Nephron progenitor cell (in vitro differentiated cells): ENCODE data around the gene BLTP1.
A peak's percentile ranks its signal among the peaks of the same experiment; 100 is the strongest.
"Not testable (repeated sequence)": the region's sequence is repeated elsewhere in the genome, so short reads cannot be mapped to it uniquely, and the experiment has no call there.

Source experiments
- DNase-seq: peaks from one replicate; pipeline ENCODE4 v3.0.0; 2021
- H3K27ac Mint-ChIP-seq: 2 replicates; pipeline ENCODE4 v1.8.0; 2021; ENCODE audit warnings: mild to moderate bottlenecking, moderate library complexity, mixed read lengths
- H3K27me3 Mint-ChIP-seq: 2 replicates; pipeline ENCODE4 v1.8.0; 2021; ENCODE audit warnings: mild to moderate bottlenecking, low read depth, mixed read lengths; ENCODE audit not compliant: poor library complexity
- H3K36me3 Mint-ChIP-seq: 2 replicates; pipeline ENCODE4 v1.8.0; 2021; ENCODE audit warnings: low read depth, mixed read lengths
- H3K4me1 Mint-ChIP-seq: 2 replicates; pipeline ENCODE4 v1.8.0; 2021; ENCODE audit warnings: mixed read lengths
- H3K4me3 Mint-ChIP-seq: 2 replicates; pipeline ENCODE4 v1.8.0; 2021; ENCODE audit warnings: mild to moderate bottlenecking, moderate library complexity, mixed read lengths
- H3K9me3 Mint-ChIP-seq: 2 replicates; pipeline ENCODE4 v1.8.0; 2021; ENCODE audit warnings: mild to moderate bottlenecking, moderate library complexity, mixed read lengths
- CTCF ChIP-seq: fragments of 200-600 bp; sonication (generic); IDR thresholded peaks from 2 replicates; pipeline ENCODE4 v1.5.0; 2021; ENCODE audit warnings: antibody characterized with exemption

Gene BLTP1

GRCh38 chr4:122151982-122152710 is at the start of gene BLTP1:
Gene BLTP1, plus strand, starts transcription at chr4:122152331. Its CDS starts 18,317 bp downstream, at chr4:122170648.
- DNase-seq, result peak; percentile 92
- peak within 1 kb of the TSS; percentile 98 for H3K27ac Mint-ChIP-seq
- H3K36me3 Mint-ChIP-seq, result peaks cover 36% of the 10 kb centered on the region
- peaks cover 18% of the 10 kb centered on the region for H3K9me3 Mint-ChIP-seq
- TF ChIP-seq CTCF, result no peak
- peak within 1 kb of the TSS; percentile 93 for H3K4me3 Mint-ChIP-seq
- peaks cover 31% of the 10 kb centered on the region for H3K4me1 Mint-ChIP-seq
- peaks cover 4% of the 10 kb centered on the region for H3K27me3 Mint-ChIP-seq

GRCh38 chr4:122104184-122104583 is 47.9 kb upstream of the BLTP1 start:
- Mint-ChIP-seq H3K4me1 (peaks cover 9% of the 10 kb centered on the region), H3K9me3 (peaks cover 8% of the 10 kb centered on the region), H3K27me3 (no peaks in the 10 kb centered on the region), H3K27ac (no peak overlapping the region), H3K36me3 (peaks cover 6% of the 10 kb centered on the region), H3K4me3 (no peak overlapping the region)
- no peak for DNase-seq
- TF ChIP-seq CTCF, result no peak

- Mint-ChIP-seq H3K4me3 (no peak overlapping the region), H3K36me3 (peaks cover 12% of the 10 kb centered on the region), H3K27me3 (no peaks in the 10 kb centered on the region), H3K4me1 (no peaks in the 10 kb centered on the region), H3K9me3 (peaks cover 21% of the 10 kb centered on the region), H3K27ac (no peak overlapping the region)
- no peak for TF ChIP-seq CTCF
- no peak for DNase-seq
Observed at GRCh38 chr4:122107680-122108079, 44.5 kb upstream of the BLTP1 start.

- DNase-seq, H3K27me3 Mint-ChIP-seq, H3K4me3 Mint-ChIP-seq, H3K4me1 Mint-ChIP-seq, H3K27ac Mint-ChIP-seq: not testable (repeated sequence)
- Mint-ChIP-seq H3K36me3 (peaks cover 12% of the 10 kb centered on the region), H3K9me3 (peaks cover 21% of the 10 kb centered on the region)
Observed at GRCh38 chr4:122110304-122110703, 41.8 kb upstream of the BLTP1 start.

- H3K4me1 Mint-ChIP-seq, result no peaks in the 10 kb centered on the region
- peaks cover 4% of the 10 kb centered on the region for H3K27me3 Mint-ChIP-seq
- no peak for DNase-seq
- H3K9me3 Mint-ChIP-seq, result no peaks in the 10 kb centered on the region
- H3K27ac Mint-ChIP-seq, result no peak overlapping the region
- no peak for TF ChIP-seq CTCF
- no peak overlapping the region for H3K4me3 Mint-ChIP-seq
- H3K36me3 Mint-ChIP-seq, result no peaks in the 10 kb centered on the region
Observed at GRCh38 chr4:122117743-122118142, 34.4 kb upstream of the BLTP1 start.

- DNase-seq, result no peak
- Mint-ChIP-seq H3K27me3 (peaks cover 4% of the 10 kb centered on the region), H3K36me3 (no peaks in the 10 kb centered on the region), H3K9me3 (no peaks in the 10 kb centered on the region), H3K4me1 (no peaks in the 10 kb centered on the region), H3K4me3 (no peak overlapping the region), H3K27ac (no peak overlapping the region)
- no peak for TF ChIP-seq CTCF
Observed at GRCh38 chr4:122118243-122118642, 33.9 kb upstream of the BLTP1 start.
